GM12878 (cell line): ENCODE measurements around the gene NCS1. TPM values are rescaled to one million over a fixed set of nuclear protein-coding genes. Genes with fewer than 3 reads are reported as not detected.

ENCODE experiments used
- ATAC-seq: fragments of 200-7000 bp; cut with Tn5 transposase; 3 replicates; pipeline ENCODE4 v1.9.1; 2020; ENCODE audit warnings: mild to moderate bottlenecking, moderate library complexity
- BruUV-seq: library from RNA; stranded (reverse); fragments of 400-500 nt; replicated peaks from 2 replicates; lab custom pipeline; 2021; lab: Mats Ljungman, UMichigan
- CTCF ChIA-PET: fragments of 300-600 bp; sonication (Branson Sonifier 250); formaldehyde crosslinking; extraction: SDS; loops from one replicate; lab custom pipeline; 2021; ENCODE audit warnings: inconsistent platforms; lab: Yijun Ruan, JAX
- POLR2A ChIA-PET: fragments of 350-600 bp; formaldehyde crosslinking; extraction: SDS; loops from one replicate; lab custom pipeline; 2021; ENCODE audit warnings: inconsistent platforms; lab: Charles Lee
- RAD21 ChIA-PET: fragments of 300-600 bp; sonication (Branson Sonifier 250); formaldehyde crosslinking; loops from one replicate; lab custom pipeline; 2023; ENCODE audit warnings: antibody characterized with exemption; ENCODE audit not compliant: unreplicated experiment; lab: Charles Lee
- SMC1A ChIA-PET: fragments of 300-600 bp; sonication (Branson Sonifier 250); formaldehyde crosslinking; loops from one replicate; lab custom pipeline; 2023; ENCODE audit not compliant: unreplicated experiment, uncharacterized antibody; lab: Charles Lee
- DNase-seq: peaks from one replicate; pipeline ENCODE4 v3.0.0-alpha.2; 2011; ENCODE audit warnings: low read depth, low spot score
- FAIRE-seq: peaks from 3 replicates; lab custom pipeline; 2011; peaks lifted over from hg19 to GRCh38; lab: Jason Lieb, UNC
- H2AFZ ChIP-seq: 2 replicates; pipeline ENCODE4 v1.6.0; 2011; ENCODE audit warnings: low read depth, low read length, control low read depth; ENCODE audit not compliant: control insufficient read depth
- H3K27ac ChIP-seq: 2 replicates; pipeline ENCODE4 v1.5.1; 2011; ENCODE audit warnings: control low read depth; ENCODE audit not compliant: control insufficient read depth, insufficient read depth
- H3K27me3 ChIP-seq, 2 experiments: replicated peaks in 1 of 2; 2 replicates each; pipeline versions ENCODE4 v1.6.0 to v1.6.1; 2011; ENCODE audit warnings: low read length in 1 of 2; ENCODE audit not compliant: control insufficient read depth in 2 of 2, insufficient read depth in 2 of 2
- H3K36me3 ChIP-seq, 2 experiments: 2 replicates each; pipeline ENCODE4 v1.5.1; 2011; ENCODE audit warnings: low read length in 1 of 2; ENCODE audit not compliant: control insufficient read depth in 2 of 2, insufficient read depth in 2 of 2
- H3K4me1 ChIP-seq: 2 replicates; pipeline ENCODE4 v1.6.1; 2011; ENCODE audit warnings: mild to moderate bottlenecking, low read length, moderate library complexity, mixed read lengths; ENCODE audit not compliant: control insufficient read depth, insufficient read depth
- H3K4me2 ChIP-seq: 2 replicates; pipeline ENCODE4 v1.6.0; 2011; ENCODE audit warnings: control low read depth; ENCODE audit not compliant: control insufficient read depth, insufficient read depth
- H3K4me3 ChIP-seq: fragments of 200-600 bp; sonication (generic); 2 replicates; pipeline ENCODE4 v1.5.1; 2016
- H3K79me2 ChIP-seq: 2 replicates; pipeline ENCODE4 v1.6.0; 2011; ENCODE audit warnings: low read length; ENCODE audit not compliant: control insufficient read depth, insufficient read depth
- H3K9ac ChIP-seq: 2 replicates; pipeline ENCODE4 v1.8.0; 2011; ENCODE audit warnings: low read length, control low read depth, mixed read lengths; ENCODE audit not compliant: control insufficient read depth, insufficient read depth
- H3K9me3 ChIP-seq: replicated peaks from 3 replicates; pipeline ENCODE4 v1.5.1; 2011; ENCODE audit warnings: mild to moderate bottlenecking, low read length; ENCODE audit not compliant: control insufficient read depth, insufficient read depth
- H4K20me1 ChIP-seq: 2 replicates; pipeline ENCODE4 v1.6.0; 2011; ENCODE audit not compliant: control insufficient read depth, insufficient read depth
- CHD2 ChIP-seq: IDR thresholded peaks from 2 replicates; pipeline ENCODE4 v1.6.1; 2011; ENCODE audit warnings: low read depth, low read length, improper control_type of control experiment, borderline replicate concordance
- ETV6 ChIP-seq, 2 experiments: fragments of 450-650 bp in 1 of 2; IDR thresholded peaks in 1 of 2; conservative IDR thresholded peaks in 1 of 2; 2 replicates each; pipeline ENCODE4 v1.6.1; 2014; ENCODE audit warnings: antibody characterized with exemption in 1 of 2, borderline replicate concordance in 1 of 2, low read depth in 1 of 2, mild to moderate bottlenecking in 1 of 2, moderate library complexity in 1 of 2
- EZH2 ChIP-seq: IDR thresholded peaks from 2 replicates; pipeline ENCODE4 v1.6.1; 2012; ENCODE audit warnings: low read depth, mild to moderate bottlenecking, control low read depth, inconsistent platforms, low read length, borderline replicate concordance; ENCODE audit not compliant: control insufficient read depth
- JUNB ChIP-seq: IDR thresholded peaks from 2 replicates; pipeline ENCODE4 v1.6.1; 2016; ENCODE audit warnings: antibody characterized with exemption, mild to moderate bottlenecking
- MEF2A ChIP-seq: IDR thresholded peaks from 2 replicates; pipeline ENCODE4 v1.6.1; 2011; ENCODE audit warnings: low read depth, mild to moderate bottlenecking, low read length, moderate library complexity; ENCODE audit not compliant: insufficient read depth
- MEF2B ChIP-seq: fragments of 450-650 bp; IDR thresholded peaks from 2 replicates; pipeline ENCODE4 v1.6.1; 2018; ENCODE audit warnings: mild to moderate bottlenecking, moderate library complexity; ENCODE audit not compliant: partially characterized antibody, poor library complexity, severe bottlenecking
- NFXL1 ChIP-seq: fragments of 450-650 bp; IDR thresholded peaks from 2 replicates; pipeline ENCODE4 v1.6.1; 2017; ENCODE audit warnings: antibody characterized with exemption, mild to moderate bottlenecking, borderline replicate concordance
- NR2F1 ChIP-seq: fragments of 450-650 bp; conservative IDR thresholded peaks from 2 replicates; pipeline ENCODE4 v1.6.1; 2017; ENCODE audit warnings: mild to moderate bottlenecking
- RB1 ChIP-seq: fragments of 450-650 bp; formaldehyde crosslinking; IDR thresholded peaks from 2 replicates; pipeline ENCODE4 v1.6.1; 2017; ENCODE audit warnings: mild to moderate bottlenecking, borderline replicate concordance
- SREBF2 ChIP-seq: IDR thresholded peaks from 2 replicates; pipeline ENCODE4 v1.6.1; 2012; ENCODE audit warnings: mild to moderate bottlenecking, low read length
- YY1 ChIP-seq: IDR thresholded peaks from 2 replicates; pipeline ENCODE4 v1.6.1; 2011; ENCODE audit warnings: low read depth, mild to moderate bottlenecking, low read length
- ZBED1 ChIP-seq: IDR thresholded peaks from 2 replicates; pipeline ENCODE4 v1.6.1; 2016; ENCODE audit warnings: borderline replicate concordance
- ZBTB4 ChIP-seq: fragments of 450-650 bp; formaldehyde crosslinking; IDR thresholded peaks from 2 replicates; pipeline ENCODE4 v1.4.0; 2022; ENCODE audit warnings: mild to moderate bottlenecking, moderate library complexity
- ZSCAN29 ChIP-seq: fragments of 450-650 bp; IDR thresholded peaks from 2 replicates; pipeline ENCODE4 v1.6.1; 2017; ENCODE audit warnings: mild to moderate bottlenecking, moderate library complexity
- WGBS: methylation state at CpG from one replicate; pipeline ENCODE4 v1.1.6; 2016; ENCODE audit warnings: low lambda C conversion rate; ENCODE audit not compliant: insufficient replicate concordance, insufficient coverage; ENCODE audit errors: missing lambda C conversion rate; 5-methylcytosine and 5-hydroxymethylcytosine counted together
- in situ Hi-C: fragments of 300-500 bp; cut with MboI; formaldehyde crosslinking; loops from 9 replicates; pipeline ENCODE4 v1.14.3; 2018; ENCODE audit warnings: mixed read lengths
- intact Hi-C: fragments of 100-400 bp; cut with micrococcal nuclease; formaldehyde crosslinking; loops from one replicate; pipeline ENCODE4 v1.14.2; 2022; ENCODE audit not compliant: unreplicated experiment
- polyA plus RNA-seq, 11 experiments: library from polyadenylated mRNA; depleted of rRNA in 4 of 11; unstranded in 6 of 11; stranded (reverse) in 5 of 11; fragments of >200 nt; fragmentation: Nextera tagmentation in 4 of 11; fragmentation: Illumina TruSeq in 1 of 11; extraction: Ambion mirVana in 4 of 11; extraction: Trizol in 1 of 11; gene quantifications; 1 replicate in 1 of 11; 2 replicates in 10 of 11; pipeline versions ENCODE4 v1.2.1 to v1.2.3, GENCODE V29; 2011 to 2016; ENCODE audit warnings: inconsistent platforms in 2 of 11, missing spikeins in 2 of 11, low read depth in 1 of 11
- total RNA-seq, 4 experiments: library from RNA; depleted of rRNA in 3 of 4; stranded (reverse); fragments of >200 nt in 3 of 4; fragmentation: Illumina TruSeq in 1 of 4; extraction: Trizol in 1 of 4; gene quantifications; 2 replicates each; pipeline versions ENCODE4 v1.2.1 to v1.2.3, GENCODE V29; 2013 to 2021

NCS1 gene
- total and polyA plus RNA-seq, 10 of the 15 experiments (the other 5 are each of a cell fraction or from before 2014, with no cell fraction given): 0.04 to 0.22 (median 0.06) TPM; not detected in 4

- Histone ChIP-seq H3K9ac (no peak overlapping the region), H3K4me1 (no peaks in the 10 kb centered on the region), H3K27ac (no peak overlapping the region), H3K4me3 (no peak overlapping the region), H3K4me2 (no peak overlapping the region), H3K9me3 (no peaks in the 10 kb centered on the region), H3K27me3 (no peaks in the 10 kb centered on the region; a peak in 2 of 4 replicates), H3K36me3 (no peaks in the 10 kb centered on the region), H4K20me1 (no peaks in the 10 kb centered on the region), H2AFZ (no peak overlapping the region), H3K79me2 (no peaks in the 10 kb centered on the region)
- ATAC-seq (no peak; the same call in 2 of the 3 replicates), DNase-seq (no peak), FAIRE-seq (no peak)
- no TSS peak for BruUV-seq
- ChIA-PET RAD21 (no interaction called here), SMC1A (no interaction called here), CTCF (interaction anchor here (1.1 kb wide), 1 partner anchor 43 kb away, joined by 3 read pairs; no protein-coding TSS in a partner anchor), POLR2A (no interaction called here)
- intact Hi-C loops (no loop called here), in situ Hi-C loops (no loop called here)
- WGBS: 14% methylated on average over 8 of the region's 9 CpGs
- TF ChIP-seq EZH2 (no peak), CHD2 (no peak), ZBTB4 (CRISPR knock-in tag) (no peak), YY1 (no peak), JUNB (no peak), SREBF2 (no peak), ZSCAN29 (no peak), NFXL1 (no peak), MEF2B (no peak), MEF2A (no peak), ZBED1 (no peak), NR2F1 (no peak), RB1 (no peak), ETV6 (conservative IDR thresholded peaks at IDR 0.05 in 1 of 2, IDR thresholded peaks at IDR 0.05 in 1 of 2; ENCODE audit: borderline replicate concordance in 1 of 2, low read depth in 1 of 2) (no peak)
Observed at GRCh38 chr9:130193103-130193502, 20.9 kb downstream of the NCS1 start.
